GM18909 (cell line): ENCODE data around the gene ZNF680.

Experiments used
- ATAC-seq: cut with Tn5 transposase; IDR thresholded peaks from one replicate; pipeline ENCODE4 v1.9.1; 2021; ENCODE audit warnings: mild to moderate bottlenecking; ENCODE audit not compliant: unreplicated experiment, poor library complexity

Gene ZNF680

GRCh38 chr7:64562626-64563278 lies at the start of gene ZNF680:
ZNF680 (minus strand) TSS chr7:64563071; CDS start chr7:64562954, 117 bp downstream.
- ATAC-seq = peak; percentile 100

- no peak for ATAC-seq
Measured at GRCh38 chr7:64612452-64612851, 49.6 kb upstream of the ZNF680 start.

- ATAC-seq = no peak
Measured at GRCh38 chr7:64611717-64612116, 48.8 kb upstream of the ZNF680 start.

- ATAC-seq = no peak
Measured at GRCh38 chr7:64610997-64611396, 48.1 kb upstream of the ZNF680 start.

GRCh38 chr7:64608116-64608910 lies 45.4 kb upstream of the ZNF680 start:
- no peak for ATAC-seq

GRCh38 chr7:64606385-64606784 lies 43.5 kb upstream of the ZNF680 start:
- ATAC-seq = no peak

GRCh38 chr7:64603271-64603670 lies 40.4 kb upstream of the ZNF680 start:
- ATAC-seq = no peak

- ATAC-seq = no peak
Measured at GRCh38 chr7:64602518-64602917, 39.6 kb upstream of the ZNF680 start.

- no peak for ATAC-seq
Measured at GRCh38 chr7:64602086-64602485, 39.2 kb upstream of the ZNF680 start.

- no peak for ATAC-seq
Measured at GRCh38 chr7:64599359-64599758, 36.5 kb upstream of the ZNF680 start.

- no peak for ATAC-seq
Measured at GRCh38 chr7:64590971-64591370, 28.1 kb upstream of the ZNF680 start.

- no peak for ATAC-seq
Measured at GRCh38 chr7:64581926-64582894, 19.3 kb upstream of the ZNF680 start.

GRCh38 chr7:64581391-64581790 lies 18.5 kb upstream of the ZNF680 start:
- ATAC-seq = no peak

- no peak for ATAC-seq
Measured at GRCh38 chr7:64574540-64575099, 11.7 kb upstream of the ZNF680 start.

- peak; percentile 35 for ATAC-seq
Measured at GRCh38 chr7:64570284-64570605, 7.4 kb upstream of the ZNF680 start.

- ATAC-seq = peak; percentile 52
Measured at GRCh38 chr7:64569372-64570283, 6.8 kb upstream of the ZNF680 start.

- ATAC-seq = peak; percentile 1
Measured at GRCh38 chr7:64562256-64562625, 630 bp downstream of the ZNF680 start.

GRCh38 chr7:64559206-64559605 lies 3.7 kb downstream of the ZNF680 start:
- ATAC-seq = no peak

- ATAC-seq = no peak
Measured at GRCh38 chr7:64558781-64559180, 4.1 kb downstream of the ZNF680 start.

- ATAC-seq = no peak
Measured at GRCh38 chr7:64558323-64558705, 4.6 kb downstream of the ZNF680 start.
